ENCODE measurements around the gene MEGF6.

- TF ChIP-seq, protein P1, sequence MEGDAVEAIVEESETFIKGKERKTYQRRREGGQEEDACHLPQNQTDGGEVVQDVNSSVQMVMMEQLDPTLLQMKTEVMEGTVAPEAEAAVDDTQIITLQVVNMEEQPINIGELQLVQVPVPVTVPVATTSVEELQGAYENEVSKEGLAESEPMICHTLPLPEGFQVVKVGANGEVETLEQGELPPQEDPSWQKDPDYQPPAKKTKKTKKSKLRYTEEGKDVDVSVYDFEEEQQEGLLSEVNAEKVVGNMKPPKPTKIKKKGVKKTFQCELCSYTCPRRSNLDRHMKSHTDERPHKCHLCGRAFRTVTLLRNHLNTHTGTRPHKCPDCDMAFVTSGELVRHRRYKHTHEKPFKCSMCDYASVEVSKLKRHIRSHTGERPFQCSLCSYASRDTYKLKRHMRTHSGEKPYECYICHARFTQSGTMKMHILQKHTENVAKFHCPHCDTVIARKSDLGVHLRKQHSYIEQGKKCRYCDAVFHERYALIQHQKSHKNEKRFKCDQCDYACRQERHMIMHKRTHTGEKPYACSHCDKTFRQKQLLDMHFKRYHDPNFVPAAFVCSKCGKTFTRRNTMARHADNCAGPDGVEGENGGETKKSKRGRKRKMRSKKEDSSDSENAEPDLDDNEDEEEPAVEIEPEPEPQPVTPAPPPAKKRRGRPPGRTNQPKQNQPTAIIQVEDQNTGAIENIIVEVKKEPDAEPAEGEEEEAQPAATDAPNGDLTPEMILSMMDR (optimal IDR thresholded peaks at IDR 0.05 in 1 of 3, IDR thresholded peaks at IDR 0.05 in 1 of 3, conservative IDR thresholded peaks at IDR 0.05 in 1 of 3; ENCODE audit: extremely low read depth in 1 of 3, insufficient read depth in 2 of 3, low read length in 3 of 3): no peak
- no peak for TF ChIP-seq EZH2 (IDR thresholded peaks at IDR 0.05; ENCODE audit: low read length)
Measured at GRCh38 chr1:3652548-3653285, 41.4 kb upstream of the MEGF6 start.
